Hindlimb muscle (tissue), 1 donor: Measurements from ENCODE around the gene RGS14. TPM values are rescaled to one million over a fixed set of nuclear protein-coding genes. Genes with fewer than 3 reads are reported as not detected.
A peak's percentile ranks its signal among the peaks of the same experiment; 100 is the strongest.
"Not testable (repeated sequence)": the region's sequence is repeated elsewhere in the genome, so short reads cannot be mapped to it uniquely, and the experiment has no call there.

ENCODE experiments used
- DNase-seq: peaks from one replicate; pipeline ENCODE4 v3.0.0-alpha.2; 2013
- polyA plus RNA-seq: library from polyadenylated mRNA; unstranded; fragments of 120-200 nt; gene quantifications from one replicate; pipeline ENCODE4 v1.2.1, GENCODE V29; 2013; ENCODE audit not compliant: insufficient read length

The RGS14 gene
- polyA plus RNA-seq, 1 donor, result 17.7 TPM

DNA sequence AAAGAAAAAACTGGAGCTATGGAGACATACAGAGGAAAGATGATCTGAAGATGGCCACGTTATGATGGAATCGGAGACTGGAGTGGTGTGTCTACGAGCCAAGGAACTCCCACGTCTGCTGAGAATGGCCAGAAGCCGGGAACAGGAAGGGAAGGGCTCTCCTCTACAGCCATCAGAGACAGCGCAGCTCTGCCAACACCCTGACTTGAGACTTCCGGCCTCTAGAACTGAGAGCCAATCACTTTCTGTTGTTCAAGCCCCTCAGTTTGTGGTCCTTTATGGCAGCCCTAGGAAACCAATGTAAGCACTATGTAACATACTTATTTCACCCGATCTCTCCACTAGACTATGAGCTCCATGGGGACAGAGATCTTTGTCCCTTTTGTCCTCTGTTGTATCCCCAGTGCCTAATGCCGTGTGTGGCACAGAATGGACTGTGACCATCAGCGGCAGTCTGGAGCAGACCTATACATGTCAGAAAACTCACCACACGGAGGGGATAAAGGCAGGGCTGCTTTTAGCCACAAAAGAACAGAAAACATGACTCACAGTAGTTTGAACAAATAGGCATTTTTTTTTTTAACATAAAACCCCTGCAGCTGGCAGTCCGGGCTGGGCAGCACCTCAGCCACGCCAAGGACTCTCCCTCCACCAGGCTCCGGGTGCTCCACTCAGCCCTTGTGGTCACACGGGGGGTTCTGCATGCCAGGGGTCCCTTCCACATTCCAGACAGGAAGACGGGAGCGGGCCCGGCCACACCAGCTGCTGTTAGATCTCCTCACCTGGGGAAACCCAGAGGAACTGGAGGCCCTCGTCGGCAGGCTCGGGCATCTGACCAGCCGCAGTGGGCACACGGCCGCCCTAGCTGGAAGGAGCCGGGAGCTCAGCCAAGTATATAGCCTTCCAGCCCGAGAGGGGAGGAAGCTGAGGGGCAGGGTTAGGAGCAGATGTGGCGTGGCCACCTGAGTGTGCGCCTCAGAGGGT is 29.9 kb upstream of the RGS14 start:
- peak; percentile 54 for DNase-seq

DNA sequence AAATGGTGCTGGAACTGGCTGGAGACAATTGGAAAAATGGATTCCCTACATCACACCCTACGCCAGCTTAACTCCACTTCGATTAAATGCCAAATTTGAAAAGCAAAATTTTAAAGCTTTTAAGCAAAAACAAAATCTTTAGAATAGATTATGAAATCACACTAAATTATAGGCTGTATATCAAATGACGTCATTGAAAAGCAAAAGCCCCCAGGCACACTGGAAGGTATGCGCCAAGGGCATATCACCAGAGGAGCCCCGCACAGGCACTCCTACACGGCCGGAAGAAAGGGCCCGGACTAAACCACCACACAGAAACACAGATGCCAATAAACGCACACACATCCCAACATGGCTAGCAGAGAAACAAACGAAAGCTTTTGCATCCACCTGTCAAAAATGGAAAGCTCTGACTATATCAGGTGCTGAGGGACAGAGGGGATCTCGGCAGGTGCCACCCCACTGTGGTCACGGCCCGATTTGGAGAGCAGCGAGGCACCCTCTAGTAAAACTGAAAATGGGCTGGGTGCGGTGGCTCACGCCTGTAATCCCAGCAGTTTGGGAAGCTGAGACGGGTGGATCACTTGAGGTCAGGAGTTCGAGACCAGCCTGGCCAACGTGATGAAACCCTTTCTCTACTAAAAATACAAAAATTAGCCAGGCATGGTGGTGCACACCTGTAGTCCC is 29.0 kb upstream of the RGS14 start:
- DNase-seq, result no peak

DNA sequence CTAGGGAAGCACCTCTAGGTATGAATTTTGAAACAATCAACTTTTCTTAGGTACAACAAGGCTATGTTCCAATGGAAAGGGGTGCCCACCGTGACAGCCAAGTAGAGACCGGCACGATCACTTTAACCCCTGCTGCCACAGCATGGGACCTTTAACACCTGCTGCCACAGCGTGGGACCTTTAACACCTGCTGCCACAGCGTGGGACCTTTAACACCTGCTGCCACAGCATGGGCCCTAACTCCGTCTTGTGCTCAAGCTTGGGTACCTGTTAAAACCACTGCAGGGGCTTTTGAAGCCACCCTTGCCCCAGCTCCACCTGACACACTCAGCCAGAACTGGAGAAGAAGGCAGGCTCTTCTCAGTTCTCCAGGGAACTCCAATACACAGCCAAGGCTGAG is 27.8 kb upstream of the RGS14 start:
- no peak for DNase-seq

DNA sequence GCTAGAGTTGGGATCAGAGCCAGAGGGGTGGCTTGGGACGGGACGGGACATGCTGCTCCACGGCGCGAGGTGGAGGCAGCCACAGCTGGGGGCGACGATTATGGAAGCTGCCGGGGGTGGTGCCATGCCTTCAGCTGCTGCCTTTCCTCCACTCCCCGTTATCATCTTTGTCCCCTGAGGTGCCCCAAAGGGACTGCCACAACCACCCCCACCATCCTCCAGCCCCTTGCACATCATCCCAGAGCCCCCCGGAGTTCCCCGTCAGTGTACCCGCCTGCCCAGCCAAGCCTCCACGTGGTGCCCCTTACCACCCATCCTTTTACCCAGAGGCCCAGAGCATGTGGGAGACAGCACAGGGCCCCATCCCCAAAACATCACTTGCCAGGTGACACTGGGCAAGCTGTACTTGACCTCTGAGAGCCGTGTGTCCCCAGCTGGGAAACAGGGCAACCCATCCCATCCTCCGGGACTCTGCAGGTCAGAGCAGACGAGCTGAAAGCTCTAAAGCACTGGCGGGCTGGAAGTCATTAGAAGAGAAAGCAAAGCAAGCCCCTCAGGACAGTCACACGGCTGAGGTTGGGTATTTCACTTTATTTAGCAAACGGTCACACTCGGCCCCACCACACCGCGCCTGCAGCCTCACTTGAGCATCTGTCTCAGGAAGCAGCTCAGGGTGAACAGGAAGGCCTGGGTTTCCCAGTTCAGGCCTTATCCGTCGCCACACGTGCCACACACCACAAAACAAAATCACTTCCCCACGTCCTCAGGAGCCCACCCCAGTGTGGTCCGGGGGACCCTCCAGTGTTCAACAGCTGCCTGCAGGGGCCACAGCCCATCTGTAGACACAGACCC is 26.5 kb upstream of the RGS14 start:
- DNase-seq, result no peak

DNA sequence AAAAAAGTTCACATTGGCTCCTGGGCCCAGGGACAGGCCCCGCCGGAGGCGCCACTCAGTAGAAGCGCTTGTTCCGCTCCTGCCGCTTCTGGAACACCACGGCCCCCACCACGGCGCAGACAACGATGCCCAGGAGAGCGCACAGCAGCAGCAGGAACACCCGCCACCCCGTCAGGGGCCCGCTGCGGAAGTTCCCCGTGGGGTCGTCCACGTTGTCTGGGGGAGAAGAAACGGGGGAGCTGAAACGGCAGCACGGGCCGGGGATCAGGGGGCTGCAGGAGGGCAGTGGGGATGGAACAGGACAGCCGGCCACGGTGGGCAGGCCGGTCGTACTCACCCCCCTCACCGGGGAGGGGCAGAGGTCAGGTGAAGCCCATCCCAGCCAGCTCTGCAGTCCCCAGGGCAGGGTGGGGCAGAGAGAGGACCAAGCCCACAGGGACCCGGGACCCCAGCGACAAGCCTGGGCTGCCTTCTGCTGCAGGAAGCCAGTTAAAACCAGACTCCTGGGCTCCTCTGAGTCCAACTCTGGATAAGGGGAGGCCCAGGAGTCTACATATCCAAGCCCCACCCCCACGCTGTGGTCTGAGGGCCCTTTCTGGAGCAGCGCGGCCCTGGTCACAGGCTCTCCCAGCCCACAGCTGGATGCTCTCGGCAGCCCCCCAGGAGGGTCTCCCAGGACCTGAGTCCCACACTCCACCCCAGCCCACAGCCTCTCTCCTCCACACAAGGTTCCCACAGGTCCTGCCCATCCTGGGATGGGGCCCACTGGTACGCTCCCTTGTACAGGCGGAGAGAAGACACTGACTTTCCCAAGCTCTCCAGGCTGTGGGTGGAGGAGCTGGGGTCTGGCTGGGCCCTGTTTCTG is 25.5 kb upstream of the RGS14 start:
- DNase-seq, result no peak

DNA sequence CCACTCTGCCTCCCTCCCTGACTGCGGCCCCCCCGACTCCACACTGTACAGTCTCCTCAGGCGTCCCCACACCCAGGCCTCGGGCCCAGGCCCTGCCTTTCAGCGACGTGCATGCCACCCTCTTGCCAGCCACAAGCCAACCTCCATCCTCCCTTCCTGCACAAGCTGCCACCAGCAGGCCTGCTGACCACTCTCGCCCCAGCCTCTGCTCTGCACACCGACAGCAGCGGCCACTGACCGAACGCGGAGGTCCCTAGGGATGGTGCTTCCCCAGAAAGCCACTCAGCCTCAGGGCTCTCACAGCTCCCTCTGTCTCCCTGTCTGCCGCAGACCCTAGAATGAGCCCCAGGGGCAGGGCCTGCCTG is 24.8 kb upstream of the RGS14 start:
- DNase-seq, result no peak

DNA sequence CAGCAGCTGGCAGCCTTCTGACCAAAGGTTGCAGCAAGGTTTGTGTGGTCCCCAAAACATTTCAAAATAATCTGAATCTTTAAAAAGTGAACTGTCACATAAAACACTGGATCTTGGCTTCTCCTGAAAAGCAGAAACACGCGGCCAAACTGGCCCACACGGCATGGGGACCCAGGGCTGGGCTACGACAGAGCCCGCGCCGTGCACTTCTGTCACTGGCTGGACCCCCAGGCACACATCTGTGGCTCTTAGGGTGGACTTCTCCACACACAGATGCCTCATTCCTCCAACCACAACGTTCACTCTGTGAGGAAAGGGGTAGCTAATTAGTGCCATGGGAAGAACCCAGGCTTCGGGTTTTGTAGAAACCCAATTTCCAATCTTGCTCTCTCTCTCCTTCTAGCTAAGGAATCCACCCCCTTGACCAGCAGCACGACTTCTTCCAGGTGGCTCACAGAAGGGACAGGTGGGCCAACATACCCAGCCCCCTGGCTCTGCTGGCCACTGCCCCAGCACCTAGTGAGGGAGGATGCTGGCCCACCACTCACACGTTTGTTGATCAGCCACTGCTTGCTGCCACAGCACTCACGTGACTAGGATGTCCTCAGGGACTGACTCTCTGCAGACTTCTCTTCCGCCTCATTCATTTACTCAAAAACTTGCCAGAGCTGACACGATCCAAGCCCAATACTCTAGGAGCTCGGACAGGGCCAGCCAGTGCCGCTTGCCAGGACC is 24.1 kb upstream of the RGS14 start:
- no peak for DNase-seq

DNA sequence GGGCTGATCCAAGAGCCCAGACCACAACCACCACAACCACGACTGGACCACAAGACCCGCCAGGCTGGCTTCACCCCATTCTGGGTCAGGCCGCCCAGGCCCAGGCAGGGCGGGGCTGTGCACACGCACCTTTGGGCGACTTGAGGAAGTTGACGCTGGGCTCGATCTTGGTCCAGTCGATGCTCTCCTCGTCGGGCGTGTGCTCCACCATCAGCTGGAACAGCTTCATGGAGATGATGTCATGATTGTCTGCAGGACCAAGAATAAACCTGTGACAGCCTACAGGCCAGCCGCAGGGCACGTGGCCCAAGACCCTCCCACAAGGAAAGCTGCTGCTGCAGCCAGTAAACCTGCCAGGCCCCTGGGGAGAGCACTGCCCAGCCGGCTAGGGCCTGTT is 23.6 kb upstream of the RGS14 start:
- DNase-seq, result no peak

DNA sequence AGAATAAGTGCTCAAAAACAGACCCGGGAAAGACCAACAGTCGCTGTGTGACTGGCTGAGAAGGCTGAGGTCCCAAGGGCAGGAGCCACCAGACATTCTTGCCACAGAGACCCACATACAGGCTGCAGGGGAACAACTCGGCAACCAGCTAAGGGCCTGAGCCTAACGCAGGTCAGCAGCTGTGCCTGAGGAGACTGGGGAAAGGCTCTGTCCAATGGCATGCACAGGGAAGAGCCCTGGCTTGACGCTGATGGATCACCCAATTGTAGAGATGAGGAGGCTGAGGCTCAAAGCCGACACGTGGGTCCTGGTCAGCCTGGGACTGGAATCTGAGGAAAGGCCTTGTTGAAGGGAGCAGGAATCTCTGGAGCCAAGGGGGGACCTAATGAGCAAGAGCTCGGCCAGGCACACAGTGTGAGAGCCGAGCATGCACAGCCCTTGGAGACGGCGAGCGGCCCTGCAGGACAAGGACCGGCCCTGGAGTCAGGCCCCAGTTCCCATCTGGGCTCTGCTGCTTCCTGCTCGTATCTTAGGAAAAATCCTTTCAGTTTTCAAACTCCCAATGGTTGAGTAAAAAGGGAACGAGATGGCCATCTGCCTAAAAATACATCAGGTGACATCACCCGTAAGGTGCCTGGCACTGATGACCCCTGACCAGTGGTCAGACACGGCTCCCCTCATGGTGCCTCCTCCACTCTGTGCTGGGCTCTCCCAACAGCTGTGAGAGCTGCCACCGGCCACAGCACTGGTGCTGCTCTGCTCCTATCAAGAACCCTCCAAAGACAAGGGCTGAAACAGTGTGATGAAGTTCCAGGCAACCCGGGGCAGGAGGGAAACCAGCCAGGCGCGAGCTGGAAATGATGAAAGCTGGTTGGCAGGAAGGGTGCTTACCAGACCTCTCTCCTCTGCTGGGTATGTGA is 22.7 kb upstream of the RGS14 start:
- DNase-seq, result no peak

DNA sequence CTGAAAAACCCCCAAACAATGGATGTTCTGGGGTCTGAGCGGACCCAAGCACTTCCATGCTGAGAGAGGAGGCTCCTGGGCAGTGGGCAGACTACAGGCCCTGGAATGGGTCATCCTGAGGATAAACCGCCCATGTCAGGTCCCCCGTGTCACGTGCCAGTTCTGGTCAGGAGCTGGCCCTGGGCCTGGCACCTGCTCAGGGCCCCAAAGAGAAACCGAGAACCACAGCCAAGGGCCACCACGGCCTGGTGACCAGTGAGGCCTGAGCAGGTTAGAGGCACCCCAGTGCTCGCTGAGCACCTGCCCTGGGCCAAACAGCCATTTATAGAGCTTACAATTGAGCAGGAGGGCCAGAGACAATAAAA is 22.0 kb upstream of the RGS14 start:
- DNase-seq, result no peak

DNA sequence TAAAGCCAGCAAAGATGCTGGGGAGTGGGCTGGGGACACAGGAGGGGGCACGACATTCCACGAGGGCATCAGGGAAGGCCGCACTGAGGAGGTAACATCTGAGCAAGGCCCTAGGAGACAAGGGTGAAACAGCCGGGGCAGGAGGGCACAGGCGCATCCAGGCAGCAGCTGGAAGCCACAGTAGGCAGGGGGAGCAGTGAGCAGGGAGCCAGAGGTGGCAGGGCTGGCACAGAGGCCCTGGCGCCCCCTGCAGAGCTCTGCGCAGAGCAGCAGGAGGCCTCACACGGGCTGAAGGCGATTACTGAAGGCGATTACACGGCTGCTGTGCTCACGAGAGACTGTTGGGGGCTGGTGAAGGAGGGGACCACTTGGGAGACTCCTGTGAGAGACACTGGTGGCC is 21.6 kb upstream of the RGS14 start:
- DNase-seq, result no peak

DNA sequence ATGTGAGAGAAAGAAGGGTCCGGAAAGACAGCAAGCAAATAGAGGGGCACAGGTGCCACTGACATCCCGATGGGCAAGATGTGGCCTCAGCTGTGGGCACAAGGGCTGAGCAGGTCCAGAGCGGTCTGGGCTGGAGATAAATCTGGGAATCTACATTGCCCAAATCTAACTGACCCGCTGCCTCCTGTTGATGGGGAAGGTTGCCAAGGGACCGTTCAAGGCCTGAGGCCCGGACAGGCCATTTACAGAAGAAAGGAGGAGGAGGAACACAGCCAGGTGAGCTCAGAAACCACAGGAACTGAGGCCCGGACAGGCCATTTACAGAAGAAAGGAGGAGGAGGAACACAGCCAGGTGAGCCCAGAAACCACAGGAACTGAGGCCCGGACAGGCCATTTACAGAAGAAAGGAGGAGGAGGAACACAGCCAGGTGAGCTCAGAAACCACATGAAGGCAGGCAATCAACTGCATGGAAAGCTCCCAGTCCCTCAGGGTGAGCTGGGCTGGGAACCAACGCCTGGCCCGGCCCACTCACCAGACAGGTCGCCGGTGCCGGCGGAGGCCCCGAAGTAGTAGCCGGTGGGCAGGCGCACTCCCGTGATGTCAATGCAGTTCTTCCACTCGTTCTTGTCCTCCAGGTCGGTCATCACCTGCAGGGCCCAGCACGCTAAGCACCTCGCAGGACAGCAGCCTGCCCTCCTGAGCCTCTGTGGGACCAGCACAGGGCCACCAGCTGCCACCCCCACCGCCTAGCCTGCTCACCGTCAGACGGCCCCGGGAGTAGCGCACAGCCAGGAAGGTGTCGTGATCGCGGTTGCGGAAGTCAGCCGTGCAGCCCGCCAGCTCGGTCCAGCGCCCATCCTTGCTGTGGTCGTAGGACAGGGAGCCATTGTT is 20.9 kb upstream of the RGS14 start:
- no peak for DNase-seq

DNA sequence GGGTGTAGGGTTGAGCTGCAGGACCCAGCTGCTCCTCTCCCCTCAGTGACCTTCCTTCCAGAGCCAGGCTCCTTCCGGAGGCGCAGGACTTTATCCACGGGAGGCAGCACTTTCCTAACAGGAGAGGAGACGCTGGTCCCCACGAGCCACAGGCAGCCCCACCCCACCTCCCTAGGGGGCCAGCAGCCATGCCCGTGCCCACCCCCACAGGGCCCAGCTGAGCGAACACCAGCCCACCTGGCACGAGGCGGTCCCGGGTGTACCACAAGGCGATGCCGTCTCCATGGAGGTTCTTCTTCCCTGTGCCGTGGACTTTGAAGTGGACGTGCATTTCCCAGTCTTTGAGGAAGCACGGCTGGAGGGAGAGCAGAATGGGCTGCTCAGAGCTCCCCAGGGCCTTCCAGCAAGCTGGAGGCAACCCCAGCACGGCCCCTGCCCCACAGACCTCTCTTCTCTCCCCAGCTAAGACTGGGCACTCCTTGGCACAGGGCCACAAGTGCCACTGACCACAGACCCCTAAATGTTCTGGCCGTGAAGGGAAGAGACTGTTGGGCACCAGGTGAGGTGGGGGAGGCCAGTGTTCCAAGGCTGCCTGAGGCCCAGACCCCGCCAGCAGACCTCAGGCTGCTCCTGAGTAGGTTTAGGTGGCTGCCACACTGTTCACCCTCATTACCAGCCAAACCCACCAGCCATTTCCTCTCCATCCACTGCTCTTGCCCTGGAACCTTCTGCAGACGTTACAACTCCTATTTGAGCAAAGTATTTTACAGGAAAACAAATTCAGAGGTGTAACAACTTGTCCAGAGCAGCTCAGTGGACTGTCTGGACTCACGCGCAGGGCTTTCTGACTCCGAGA is 19.2 kb upstream of the RGS14 start:
- no peak for DNase-seq

DNA sequence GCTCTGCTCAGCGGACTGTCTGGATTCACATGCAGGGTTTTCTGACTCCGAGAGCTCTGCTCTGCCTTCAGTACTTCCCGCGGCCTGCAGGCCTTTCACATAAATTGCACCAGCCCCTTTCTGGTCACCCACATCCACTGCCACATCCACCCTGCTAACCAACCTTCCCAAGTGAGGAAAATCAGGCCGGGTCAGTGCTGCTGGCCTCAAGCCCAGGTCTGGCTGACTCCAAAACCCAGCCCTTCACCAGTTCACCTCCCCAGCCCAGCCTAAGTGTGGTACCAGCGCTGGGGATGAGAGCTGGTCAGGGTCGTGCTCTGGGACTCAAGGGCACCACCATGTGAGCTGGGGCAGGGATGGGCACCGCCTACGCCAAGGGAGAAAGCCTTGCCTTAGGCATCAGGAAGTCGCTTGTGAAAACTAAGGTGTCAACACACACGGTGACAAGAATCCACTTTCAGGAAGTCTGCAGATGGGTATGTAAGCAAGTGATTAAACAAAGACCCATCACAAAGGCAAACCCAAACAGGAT is 18.6 kb upstream of the RGS14 start:
- DNase-seq, result no peak

DNA sequence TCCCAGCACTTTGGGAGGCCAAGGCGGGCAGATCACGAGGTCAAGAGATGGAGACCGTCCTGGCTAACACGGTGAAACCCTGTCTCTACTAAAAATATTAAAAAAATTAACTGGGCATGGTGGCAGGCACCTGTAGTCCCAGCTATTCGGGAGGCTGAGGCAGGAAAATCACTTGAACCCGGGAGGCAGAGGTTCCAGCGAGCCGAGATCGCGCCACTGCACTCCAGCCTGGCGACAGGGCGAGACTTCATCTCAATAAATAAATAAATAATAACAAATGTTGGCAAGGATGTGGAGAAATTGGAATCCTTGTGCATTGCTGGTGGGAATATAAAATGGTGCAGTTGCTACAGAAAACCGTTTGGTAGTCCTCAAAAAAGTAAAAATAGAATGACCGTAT is 14.7 kb upstream of the RGS14 start:
- not testable (repeated sequence) for DNase-seq

DNA sequence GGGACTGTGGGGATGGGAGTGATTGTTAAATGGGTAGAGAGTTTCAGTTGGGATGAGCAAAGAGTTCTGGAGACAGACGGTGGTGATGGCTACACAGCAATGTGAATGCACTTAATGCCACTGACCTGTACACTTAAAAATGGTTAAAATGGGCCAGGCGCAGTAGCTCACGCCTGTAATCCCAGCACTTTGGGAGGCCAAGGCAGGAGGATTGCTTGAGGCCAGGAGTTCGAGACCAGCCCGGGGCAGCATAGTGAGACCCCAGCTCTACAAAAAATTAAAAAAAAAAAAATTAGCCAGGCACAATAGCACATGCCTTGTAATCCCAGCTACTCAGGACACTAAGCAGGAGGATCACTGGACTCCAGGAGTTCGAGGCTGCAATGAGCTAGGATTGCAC is 13.9 kb upstream of the RGS14 start:
- no peak for DNase-seq

DNA sequence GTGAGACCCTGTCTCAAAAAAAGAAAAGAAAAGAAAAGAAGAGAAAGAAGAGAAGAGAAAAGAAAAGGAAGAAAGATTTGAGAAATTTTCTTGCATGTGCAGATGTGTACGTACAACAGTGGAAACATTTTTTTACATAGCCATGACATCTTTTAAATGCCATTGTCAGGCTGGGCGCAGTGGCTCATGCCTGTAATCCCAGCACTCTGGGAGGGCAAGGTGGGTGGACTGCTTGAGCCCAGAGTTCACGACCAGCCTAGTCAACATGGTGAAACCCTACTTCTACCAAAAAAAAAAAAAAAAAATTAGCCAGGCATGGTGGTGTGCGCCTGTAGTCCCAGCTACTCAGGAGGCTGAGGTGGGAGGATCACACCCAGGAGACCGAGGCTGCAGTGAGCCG is 12.8 kb upstream of the RGS14 start:
- DNase-seq, result no peak

DNA sequence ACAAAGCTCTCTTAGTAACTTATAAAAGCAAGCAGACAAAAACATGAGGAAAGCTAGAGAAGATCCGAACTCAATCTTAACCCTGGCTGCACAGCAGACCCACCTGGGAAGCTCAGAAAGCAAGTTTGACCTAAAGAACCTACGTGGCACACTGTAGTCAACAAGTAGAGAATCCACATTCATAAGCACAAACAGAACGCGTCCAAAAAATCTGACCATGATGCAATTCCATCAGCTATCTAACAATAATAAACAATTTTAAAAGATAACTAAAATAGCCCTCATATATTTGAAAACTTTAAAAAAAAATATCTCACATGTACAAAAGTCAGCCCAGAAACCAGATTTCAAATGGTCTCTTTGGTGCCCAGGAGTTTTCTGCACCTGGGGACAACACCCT is 10.9 kb upstream of the RGS14 start:
- no peak for DNase-seq
